Ecto neural progenitor cell (in vitro differentiated cells): ENCODE data around the gene UGT1A3.
A peak's percentile ranks its signal among the peaks of the same experiment; 100 is the strongest.

Source experiments
- DNase-seq: peaks from one replicate; pipeline ENCODE4 v3.0.0-alpha.2; 2018; ENCODE audit warnings: low spot score

UGT1A3 gene

GRCh38 chr2:233758141-233758540, 29.3 kb downstream of the UGT1A3 start:
- DNase-seq, result no peak

- no peak for DNase-seq
These were observed 30.0 kb downstream of the UGT1A3 start for GRCh38 chr2:233758849-233759248.

- no peak for DNase-seq
These were observed 31.2 kb downstream of the UGT1A3 start, which contains the start of gene UGT1A1 for GRCh38 chr2:233760043-233760442. Gene UGT1A1, plus strand, starts transcription at chr2:233760270. Its CDS starts 18 bp downstream, at chr2:233760288.

- no peak for DNase-seq
These were observed 32.4 kb downstream of the UGT1A3 start for GRCh38 chr2:233761040-233761769.

GRCh38 chr2:233764264-233764663, 35.4 kb downstream of the UGT1A3 start:
- no peak for DNase-seq

- DNase-seq, result no peak
These were observed 35.9 kb downstream of the UGT1A3 start for GRCh38 chr2:233764761-233765160.

GRCh38 chr2:233766416-233766815, 37.6 kb downstream of the UGT1A3 start:
- DNase-seq, result no peak

GRCh38 chr2:233768076-233768475, 39.2 kb downstream of the UGT1A3 start:
- DNase-seq, result no peak

- DNase-seq, result no peak
These were observed 40.4 kb downstream of the UGT1A3 start for GRCh38 chr2:233769260-233769659.

GRCh38 chr2:233772153-233772552, 43.3 kb downstream of the UGT1A3 start:
- no peak for DNase-seq

GRCh38 chr2:233772583-233772982, 43.7 kb downstream of the UGT1A3 start:
- no peak for DNase-seq

GRCh38 chr2:233773854-233774253, 45.0 kb downstream of the UGT1A3 start:
- DNase-seq, result no peak

GRCh38 chr2:233775414-233775813, 46.6 kb downstream of the UGT1A3 start:
- no peak for DNase-seq

GRCh38 chr2:233778030-233778429, 49.2 kb downstream of the UGT1A3 start, which contains the start of gene MROH2A:
Gene MROH2A, plus strand, starts transcription at chr2:233778330. Its CDS starts 1,029 bp downstream, at chr2:233779359.
- DNase-seq, result no peak

GRCh38 chr2:233779722-233780121, 50.9 kb downstream of the UGT1A3 start:
- no peak for DNase-seq

GRCh38 chr2:233780771-233781170, 51.9 kb downstream of the UGT1A3 start:
- DNase-seq, result no peak

- peak; percentile 32 for DNase-seq
These were observed 60.7 kb downstream of the UGT1A3 start for GRCh38 chr2:233789554-233789953.

- DNase-seq, result peak; percentile 22
These were observed 62.5 kb downstream of the UGT1A3 start for GRCh38 chr2:233791151-233791882.

GRCh38 chr2:233791883-233792329, 63.1 kb downstream of the UGT1A3 start:
- peak; percentile 22 for DNase-seq

GRCh38 chr2:233792720-233793119, 63.9 kb downstream of the UGT1A3 start:
- peak; percentile 31 for DNase-seq

- DNase-seq, result peak; percentile 39
These were observed 64.8 kb downstream of the UGT1A3 start for GRCh38 chr2:233793465-233794127.

GRCh38 chr2:233794128-233794658, 65.4 kb downstream of the UGT1A3 start:
- DNase-seq, result peak; percentile 39
